CD4-positive, alpha-beta T cell (primary cell): ENCODE data around the gene ZNF385D. TPM values are rescaled to one million over a fixed set of nuclear protein-coding genes. Genes with fewer than 3 reads are reported as not detected.

Source experiments
- ATAC-seq: fragments of 200-7000 bp; cut with Tn5 transposase; one replicate; pipeline ENCODE4 v1.10.0; 2022; ENCODE audit warnings: mild to moderate bottlenecking; ENCODE audit not compliant: poor library complexity
- CTCF ChIA-PET: fragments of 350-600 bp; sonication (Branson Sonifier 250); formaldehyde crosslinking; loops from one replicate; lab custom pipeline; 2021; ENCODE audit warnings: antibody characterized with exemption, inconsistent platforms; lab: Charles Lee
- POLR2A ChIA-PET: fragments of 350-600 bp; sonication (Branson Sonifier 250); formaldehyde crosslinking; loops from one replicate; lab custom pipeline; 2021; ENCODE audit warnings: antibody characterized with exemption, inconsistent platforms; lab: Charles Lee
- DNase-seq, 14 experiments: peaks; one replicate each; pipeline ENCODE4 v3.0.0-alpha.2; 2013 to 2020; ENCODE audit warnings: mixed read lengths in 2 of 14
- H3K27ac ChIP-seq, 2 donors: one replicate each; pipeline versions ENCODE4 v1.5.1 to v1.7.0; 2013; ENCODE audit warnings: low read length in 2 of 2, low read depth in 1 of 2, mild to moderate bottlenecking in 1 of 2
- H3K27me3 ChIP-seq, 2 experiments: 1 replicate in 1 of 2; 2 replicates in 1 of 2; pipeline versions ENCODE4 v1.6.1 to v1.7.0; 2013; ENCODE audit warnings: low read length in 2 of 2, control low read depth in 1 of 2, mild to moderate bottlenecking in 1 of 2, moderate library complexity in 1 of 2; ENCODE audit not compliant: insufficient read depth in 2 of 2, control insufficient read depth in 1 of 2
- H3K36me3 ChIP-seq: one replicate; pipeline ENCODE4 v1.6.1; 2013; ENCODE audit warnings: low read length, control low read depth; ENCODE audit not compliant: insufficient read depth
- H3K4me1 ChIP-seq: one replicate; pipeline ENCODE4 v1.6.1; 2013; ENCODE audit warnings: low read length, control low read depth; ENCODE audit not compliant: insufficient read depth
- H3K4me3 ChIP-seq: one replicate; pipeline ENCODE4 v1.5.1; 2013; ENCODE audit warnings: mild to moderate bottlenecking, low read length, moderate library complexity
- H3K9me3 ChIP-seq, 2 experiments: 1 replicate in 1 of 2; 2 replicates in 1 of 2; pipeline versions ENCODE4 v1.6.1 to v1.7.0; 2013; ENCODE audit warnings: low read length in 2 of 2, mild to moderate bottlenecking in 2 of 2, control low read depth in 1 of 2, moderate library complexity in 1 of 2; ENCODE audit not compliant: control insufficient read depth in 1 of 2, insufficient read depth in 1 of 2
- H3K27ac Mint-ChIP-seq: one replicate; pipeline ENCODE4 v1.8.0; 2020; ENCODE audit warnings: mixed read lengths
- H3K27me3 Mint-ChIP-seq: one replicate; pipeline ENCODE4 v1.8.0; 2021; ENCODE audit warnings: mixed read lengths
- H3K36me3 Mint-ChIP-seq: one replicate; pipeline ENCODE4 v1.8.0; 2021; ENCODE audit warnings: low read depth, mixed read lengths
- H3K4me1 Mint-ChIP-seq: one replicate; pipeline ENCODE4 v1.8.0; 2021; ENCODE audit warnings: low read depth, mixed read lengths
- H3K4me3 Mint-ChIP-seq: one replicate; pipeline ENCODE4 v1.8.0; 2020; ENCODE audit warnings: mild to moderate bottlenecking, mixed read lengths
- H3K9me3 Mint-ChIP-seq: one replicate; pipeline ENCODE4 v1.8.0; 2020; ENCODE audit warnings: mixed read lengths
- intact Hi-C, 2 experiments: fragments of 100-400 bp; cut with DNase I in 1 of 2; cut with micrococcal nuclease in 1 of 2; formaldehyde crosslinking; loops; one replicate each; pipeline versions ENCODE4 v1.15.1 to v1.9.0; 2023 to 2025; cut with DNase I, micrococcal nuclease
- total RNA-seq, 174 experiments: library from RNA in 2 of 174; stranded (reverse) in 2 of 174; gene quantifications; one replicate each; pipeline ENCODE4 v1.2.3 and lab custom pipeline; 2021 to 2026
- TF ChIP-seq, protein P1 (sequence below): fragments of 200-600 bp; IDR thresholded peaks from one replicate; pipeline ENCODE4 v1.8.0; 2022; ENCODE audit warnings: antibody characterized with exemption, mild to moderate bottlenecking

ZNF385D gene
- total RNA-seq, 2 experiments from 2014 or later = not detected

DNA sequence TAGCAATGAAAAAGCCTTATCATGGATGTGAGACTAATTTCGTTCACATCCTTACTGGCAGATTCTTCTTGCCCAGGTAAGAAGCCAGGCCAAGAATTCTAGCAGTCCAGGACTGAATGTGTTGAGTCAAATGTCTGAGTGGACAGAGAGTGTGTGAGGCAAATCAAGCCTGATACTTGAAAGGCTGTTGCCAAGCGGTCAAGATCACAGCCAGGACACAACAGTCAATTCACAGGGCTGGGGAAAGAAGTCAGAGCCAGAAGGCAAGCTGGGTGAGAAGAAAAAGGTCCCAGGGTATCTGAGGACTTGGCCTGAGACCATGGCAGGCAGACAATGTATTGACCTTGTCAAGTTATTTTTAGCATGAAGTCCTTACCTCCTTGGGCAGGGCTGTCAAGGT, 301.3 kb downstream of the ZNF385D start:
- no peak for DNase-seq
- Histone ChIP-seq H3K4me3 (no peak overlapping the region), H3K27ac (no peak overlapping the region), H3K27me3 (no peaks in the 10 kb centered on the region), H3K9me3 (no peaks in the 10 kb centered on the region), H3K4me1 (no peaks in the 10 kb centered on the region), H3K36me3 (no peaks in the 10 kb centered on the region)
- TF ChIP-seq, protein P1, sequence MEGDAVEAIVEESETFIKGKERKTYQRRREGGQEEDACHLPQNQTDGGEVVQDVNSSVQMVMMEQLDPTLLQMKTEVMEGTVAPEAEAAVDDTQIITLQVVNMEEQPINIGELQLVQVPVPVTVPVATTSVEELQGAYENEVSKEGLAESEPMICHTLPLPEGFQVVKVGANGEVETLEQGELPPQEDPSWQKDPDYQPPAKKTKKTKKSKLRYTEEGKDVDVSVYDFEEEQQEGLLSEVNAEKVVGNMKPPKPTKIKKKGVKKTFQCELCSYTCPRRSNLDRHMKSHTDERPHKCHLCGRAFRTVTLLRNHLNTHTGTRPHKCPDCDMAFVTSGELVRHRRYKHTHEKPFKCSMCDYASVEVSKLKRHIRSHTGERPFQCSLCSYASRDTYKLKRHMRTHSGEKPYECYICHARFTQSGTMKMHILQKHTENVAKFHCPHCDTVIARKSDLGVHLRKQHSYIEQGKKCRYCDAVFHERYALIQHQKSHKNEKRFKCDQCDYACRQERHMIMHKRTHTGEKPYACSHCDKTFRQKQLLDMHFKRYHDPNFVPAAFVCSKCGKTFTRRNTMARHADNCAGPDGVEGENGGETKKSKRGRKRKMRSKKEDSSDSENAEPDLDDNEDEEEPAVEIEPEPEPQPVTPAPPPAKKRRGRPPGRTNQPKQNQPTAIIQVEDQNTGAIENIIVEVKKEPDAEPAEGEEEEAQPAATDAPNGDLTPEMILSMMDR = no peak
- H3K4me1 Mint-ChIP-seq = no peaks in the 10 kb centered on the region
- intact Hi-C loops = no loop called here
- no peaks in the 10 kb centered on the region for H3K27me3 Mint-ChIP-seq
- no peaks in the 10 kb centered on the region for H3K36me3 Mint-ChIP-seq
- ChIA-PET POLR2A (no interaction called here), CTCF (interaction anchor here (0.6 kb wide), 1 partner anchor 87 kb away, joined by 3 read pairs; no protein-coding TSS in a partner anchor)
- peaks cover 5% of the 10 kb centered on the region for H3K9me3 Mint-ChIP-seq
- H3K4me3 Mint-ChIP-seq = no peak overlapping the region
- no peak overlapping the region for H3K27ac Mint-ChIP-seq
- no peak for ATAC-seq

GRCh38 chr3:21447476-21448151, 303.4 kb downstream of the ZNF385D start:
- Mint-ChIP-seq H3K4me1 (no peaks in the 10 kb centered on the region), H3K4me3 (no peak overlapping the region), H3K9me3 (peaks cover 2% of the 10 kb centered on the region), H3K27me3 (no peaks in the 10 kb centered on the region), H3K27ac (no peak overlapping the region), H3K36me3 (no peaks in the 10 kb centered on the region)
- ChIA-PET CTCF (interaction anchor here (1.1 kb wide), 1 partner anchor 34 kb away, joined by 3 read pairs; no protein-coding TSS in a partner anchor), POLR2A (no interaction called here)
- Histone ChIP-seq H3K9me3 (no peaks in the 10 kb centered on the region), H3K27me3 (no peaks in the 10 kb centered on the region), H3K27ac (no peak overlapping the region), H3K4me1 (no peaks in the 10 kb centered on the region), H3K4me3 (no peak overlapping the region), H3K36me3 (no peaks in the 10 kb centered on the region)
- DNase-seq (no peak), ATAC-seq (no peak)
- intact Hi-C loops = no loop called here
- TF ChIP-seq, protein P1 = no peak

DNA sequence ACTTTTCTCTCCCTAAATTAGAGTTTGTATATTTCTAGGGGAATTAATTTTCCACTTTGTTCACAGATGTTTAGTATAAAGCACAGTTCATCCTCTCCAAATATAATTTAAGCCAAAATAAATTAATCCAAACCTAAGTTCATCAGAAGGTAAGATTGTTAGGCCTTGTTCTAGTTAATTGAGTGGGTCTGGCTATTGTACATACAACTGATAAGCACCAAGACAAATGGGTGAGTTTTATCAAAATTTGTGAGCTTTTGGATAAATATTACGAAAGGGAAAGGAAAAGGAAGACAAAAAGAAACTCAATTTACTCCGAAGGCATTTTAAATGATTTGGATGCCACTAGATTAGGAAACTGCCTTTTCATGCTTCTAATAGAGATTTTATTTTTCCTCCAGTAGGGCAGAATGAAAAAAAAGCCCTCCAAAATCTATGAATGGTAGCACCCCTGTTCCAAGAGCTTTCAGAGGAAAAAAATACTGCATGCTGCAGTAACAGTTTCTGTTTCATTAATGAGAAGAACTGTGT, 304.0 kb downstream of the ZNF385D start:
- no peak for ATAC-seq
- Mint-ChIP-seq H3K4me1 (no peaks in the 10 kb centered on the region), H3K36me3 (no peaks in the 10 kb centered on the region), H3K27ac (no peak overlapping the region), H3K9me3 (peaks cover under 1% of the 10 kb centered on the region), H3K4me3 (no peak overlapping the region), H3K27me3 (no peaks in the 10 kb centered on the region)
- Histone ChIP-seq H3K4me3 (no peak overlapping the region), H3K36me3 (no peaks in the 10 kb centered on the region), H3K27me3 (no peaks in the 10 kb centered on the region), H3K27ac (no peak overlapping the region), H3K4me1 (no peaks in the 10 kb centered on the region), H3K9me3 (no peaks in the 10 kb centered on the region)
- ChIA-PET CTCF (no interaction called here), POLR2A (no interaction called here)
- intact Hi-C loops = no loop called here
- TF ChIP-seq, protein P1 = no peak
- no peak for DNase-seq
